ENCODE results near the gene KREMEN1.
"Not testable (repeated sequence)": the region's sequence is repeated elsewhere in the genome, so short reads cannot be mapped to it uniquely, and the experiment has no call there.

The KREMEN1 gene

GRCh38 chr22:29072979-29073617 is at the start of gene KREMEN1:
Gene KREMEN1 (plus strand): TSS chr22:29073035. CDS start chr22:29073131, 96 bp downstream.
- DNase-seq, result no peak

- no peak for DNase-seq
These were observed 49.6 kb upstream of the KREMEN1 start for GRCh38 chr22:29023172-29023796.

- no peak for DNase-seq
These were observed 46.3 kb upstream of the KREMEN1 start for GRCh38 chr22:29026579-29026978.

GRCh38 chr22:29028468-29028867 is 44.4 kb upstream of the KREMEN1 start:
- DNase-seq, result no peak

- DNase-seq, result no peak
These were observed 43.4 kb upstream of the KREMEN1 start for GRCh38 chr22:29029202-29030000.

GRCh38 chr22:29030016-29030617 is 42.7 kb upstream of the KREMEN1 start:
- DNase-seq, result peak; percentile 19

- peak; percentile 43 for DNase-seq
These were observed 42.1 kb upstream of the KREMEN1 start for GRCh38 chr22:29030618-29031226.

GRCh38 chr22:29031227-29032011 is 41.4 kb upstream of the KREMEN1 start:
- DNase-seq, result no peak

- no peak for DNase-seq
These were observed 40.8 kb upstream of the KREMEN1 start for GRCh38 chr22:29032014-29032475.

- peak; percentile 46 for DNase-seq
These were observed 40.3 kb upstream of the KREMEN1 start for GRCh38 chr22:29032584-29032983.

- peak; percentile 65 for DNase-seq
These were observed 35.4 kb upstream of the KREMEN1 start for GRCh38 chr22:29037340-29037932.

- no peak for DNase-seq
These were observed 33.7 kb upstream of the KREMEN1 start for GRCh38 chr22:29039148-29039547.

- DNase-seq, result not testable (repeated sequence)
These were observed 33.2 kb upstream of the KREMEN1 start for GRCh38 chr22:29039684-29040083.

- peak; percentile 64 for DNase-seq
These were observed 32.2 kb upstream of the KREMEN1 start for GRCh38 chr22:29040385-29041275.

GRCh38 chr22:29041408-29041807 is 31.4 kb upstream of the KREMEN1 start:
- no peak for DNase-seq

GRCh38 chr22:29043906-29044575 is 28.8 kb upstream of the KREMEN1 start:
- DNase-seq, result no peak

GRCh38 chr22:29044657-29045176 is 28.1 kb upstream of the KREMEN1 start:
- no peak for DNase-seq

- no peak for DNase-seq
These were observed 23.8 kb upstream of the KREMEN1 start for GRCh38 chr22:29048822-29049654.
